GM18526 (cell line): Measurements from ENCODE around the gene TATDN2.

Source experiments
- POLR2A ChIP-seq: IDR thresholded peaks from 3 replicates; pipeline ENCODE4 v1.6.1; 2011; ENCODE audit not compliant: insufficient read length; ENCODE audit errors: extremely low read depth

The TATDN2 gene, protein sequence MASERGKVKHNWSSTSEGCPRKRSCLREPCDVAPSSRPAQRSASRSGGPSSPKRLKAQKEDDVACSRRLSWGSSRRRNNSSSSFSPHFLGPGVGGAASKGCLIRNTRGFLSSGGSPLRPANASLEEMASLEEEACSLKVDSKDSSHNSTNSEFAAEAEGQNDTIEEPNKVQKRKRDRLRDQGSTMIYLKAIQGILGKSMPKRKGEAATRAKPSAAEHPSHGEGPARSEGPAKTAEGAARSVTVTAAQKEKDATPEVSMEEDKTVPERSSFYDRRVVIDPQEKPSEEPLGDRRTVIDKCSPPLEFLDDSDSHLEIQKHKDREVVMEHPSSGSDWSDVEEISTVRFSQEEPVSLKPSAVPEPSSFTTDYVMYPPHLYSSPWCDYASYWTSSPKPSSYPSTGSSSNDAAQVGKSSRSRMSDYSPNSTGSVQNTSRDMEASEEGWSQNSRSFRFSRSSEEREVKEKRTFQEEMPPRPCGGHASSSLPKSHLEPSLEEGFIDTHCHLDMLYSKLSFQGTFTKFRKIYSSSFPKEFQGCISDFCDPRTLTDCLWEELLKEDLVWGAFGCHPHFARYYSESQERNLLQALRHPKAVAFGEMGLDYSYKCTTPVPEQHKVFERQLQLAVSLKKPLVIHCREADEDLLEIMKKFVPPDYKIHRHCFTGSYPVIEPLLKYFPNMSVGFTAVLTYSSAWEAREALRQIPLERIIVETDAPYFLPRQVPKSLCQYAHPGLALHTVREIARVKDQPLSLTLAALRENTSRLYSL

GRCh38 chr3:10248184-10248983 is at the start of gene TATDN2:
TATDN2 (plus strand) TSS chr3:10248459; CDS start chr3:10249201, 742 bp downstream.
- TF ChIP-seq POLR2A = peak; percentile 88

DNA sequence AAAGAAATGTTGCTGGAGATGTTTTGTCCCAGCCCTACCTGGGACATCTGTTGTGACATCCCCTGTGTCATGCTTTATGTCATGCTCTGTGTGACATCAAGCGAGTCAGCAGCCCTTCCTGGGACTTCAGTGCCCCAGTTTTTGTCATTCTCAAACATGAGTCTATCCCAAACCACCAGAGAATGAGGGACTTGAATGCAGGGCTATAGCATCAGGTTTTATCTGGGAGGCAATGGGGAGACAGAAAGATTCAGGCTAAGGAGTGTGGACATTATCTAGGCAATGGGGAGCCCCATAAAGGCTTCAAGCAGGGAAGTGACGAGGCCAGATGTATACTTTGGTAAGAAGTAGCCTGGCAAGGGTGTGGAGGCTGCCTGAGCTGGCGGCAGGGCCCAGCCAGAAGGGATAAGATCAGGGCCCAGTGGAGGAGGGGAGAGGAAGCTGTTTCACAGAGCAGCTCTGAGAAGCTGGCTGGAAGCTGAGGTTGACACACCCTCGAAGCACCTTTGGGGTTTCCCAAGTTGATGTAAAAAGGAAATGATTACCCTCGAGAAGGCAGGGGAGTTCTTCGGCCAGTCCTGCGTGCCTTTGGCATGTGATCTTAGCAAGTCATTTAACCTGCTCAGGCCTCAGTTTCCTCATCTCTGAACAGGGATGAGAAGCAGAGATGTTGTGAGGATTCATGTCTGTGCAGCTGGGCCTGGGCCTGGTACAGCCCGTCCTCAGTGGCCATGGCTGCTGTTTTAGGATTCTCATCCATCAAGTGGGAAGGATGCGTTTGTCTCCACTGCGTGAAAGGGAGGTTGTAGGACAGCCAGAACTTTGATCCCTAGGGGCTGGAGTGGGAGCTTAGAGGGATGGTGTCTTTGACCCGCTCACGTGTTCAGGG is 49.3 kb upstream of the TATDN2 start:
- TF ChIP-seq POLR2A = peak; percentile 21

- no peak for TF ChIP-seq POLR2A
Observed at GRCh38 chr3:10204921-10205320, 43.3 kb upstream of the TATDN2 start.

DNA sequence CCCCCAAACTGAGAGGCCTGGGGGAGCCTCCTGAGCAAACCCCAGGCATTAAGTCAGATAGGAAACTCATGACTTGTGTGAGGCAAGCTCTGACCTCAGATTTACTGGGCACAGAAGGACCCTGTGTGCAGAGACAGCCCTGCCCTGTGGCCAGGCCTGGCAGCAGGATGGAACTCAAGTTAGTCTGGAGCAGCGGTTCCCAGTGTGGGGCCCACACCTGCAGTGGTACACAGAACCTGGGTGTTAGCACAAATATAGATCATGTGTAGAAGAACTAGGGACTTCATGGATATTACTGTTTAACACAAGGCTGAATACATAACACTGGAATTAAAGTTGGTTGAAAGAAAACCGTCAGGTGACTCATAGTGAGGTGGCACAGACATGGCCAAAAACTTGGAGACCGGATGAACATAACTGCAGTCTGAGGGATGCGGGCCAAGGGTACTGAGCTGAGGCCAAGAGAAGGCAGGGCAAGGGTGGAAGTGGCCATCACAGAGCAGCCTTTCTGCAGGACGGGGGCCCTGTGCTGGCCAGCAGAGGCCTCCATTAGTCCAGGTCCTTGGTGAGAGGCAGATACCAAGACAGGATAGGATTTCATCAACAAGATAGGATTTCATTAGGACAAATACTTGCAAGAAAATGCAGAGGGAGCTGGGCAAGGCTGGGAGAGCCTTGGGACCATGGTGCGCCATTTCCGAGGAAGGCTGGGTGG is 42.7 kb upstream of the TATDN2 start:
- TF ChIP-seq POLR2A = no peak

GRCh38 chr3:10206166-10206511 is 42.1 kb upstream of the TATDN2 start:
- no peak for TF ChIP-seq POLR2A

- TF ChIP-seq POLR2A = no peak
Observed at GRCh38 chr3:10213156-10213792, 35.0 kb upstream of the TATDN2 start.

DNA sequence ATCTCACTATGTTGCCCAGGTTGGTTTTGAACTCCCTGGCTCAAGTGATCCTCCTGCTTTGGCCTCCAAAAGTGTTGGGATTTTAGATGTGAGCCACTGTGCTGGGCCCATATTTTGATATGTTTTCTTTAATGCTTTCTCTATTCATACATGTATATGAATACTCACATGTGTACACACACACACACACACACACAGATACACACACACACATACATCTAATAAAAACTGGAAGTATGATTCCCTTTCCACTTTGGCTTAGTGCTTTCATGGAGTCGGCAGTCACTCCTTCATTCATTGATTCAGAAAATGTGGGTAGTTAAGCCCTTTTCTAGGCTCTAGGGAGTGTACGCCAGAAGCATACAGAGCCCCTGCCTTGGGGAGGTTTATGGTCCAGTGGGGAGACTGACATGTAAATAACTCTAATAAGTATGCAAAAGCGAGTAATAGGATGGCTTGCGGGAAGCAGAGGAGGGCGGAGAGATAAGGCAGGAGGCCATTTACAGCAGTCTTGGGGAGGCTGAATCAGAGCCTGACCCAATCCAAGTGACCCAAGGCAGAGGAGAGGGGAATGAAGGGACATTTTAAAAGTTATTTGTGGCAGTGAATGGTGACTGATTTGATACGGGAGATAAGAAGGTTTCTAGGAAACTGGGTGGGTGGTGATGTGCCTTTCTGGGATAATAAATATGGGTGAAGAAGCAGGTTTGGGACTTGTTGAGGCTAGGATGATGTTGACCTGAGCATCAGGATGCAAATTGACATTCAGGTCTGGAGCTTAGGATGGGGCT is 32.5 kb upstream of the TATDN2 start:
- no peak for TF ChIP-seq POLR2A

DNA sequence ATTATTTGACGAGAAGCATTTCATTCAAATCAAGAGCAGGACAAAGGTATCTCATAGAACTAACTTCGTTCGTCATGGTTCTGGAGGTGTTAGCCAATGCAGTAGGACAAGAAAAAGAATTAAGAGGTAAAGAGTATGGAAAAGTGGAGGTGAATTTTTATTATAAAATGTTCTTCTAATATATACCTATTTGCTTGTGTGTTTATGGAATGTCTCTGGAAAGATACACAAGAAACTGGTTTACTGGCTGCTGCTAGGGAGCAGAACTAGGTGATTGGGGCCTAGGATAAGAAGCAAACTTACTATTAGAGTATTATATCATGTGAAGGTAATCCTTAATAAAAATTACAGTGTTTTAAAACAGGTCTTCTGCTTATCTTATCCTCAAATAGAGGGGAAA is 30.9 kb upstream of the TATDN2 start:
- TF ChIP-seq POLR2A = no peak

DNA sequence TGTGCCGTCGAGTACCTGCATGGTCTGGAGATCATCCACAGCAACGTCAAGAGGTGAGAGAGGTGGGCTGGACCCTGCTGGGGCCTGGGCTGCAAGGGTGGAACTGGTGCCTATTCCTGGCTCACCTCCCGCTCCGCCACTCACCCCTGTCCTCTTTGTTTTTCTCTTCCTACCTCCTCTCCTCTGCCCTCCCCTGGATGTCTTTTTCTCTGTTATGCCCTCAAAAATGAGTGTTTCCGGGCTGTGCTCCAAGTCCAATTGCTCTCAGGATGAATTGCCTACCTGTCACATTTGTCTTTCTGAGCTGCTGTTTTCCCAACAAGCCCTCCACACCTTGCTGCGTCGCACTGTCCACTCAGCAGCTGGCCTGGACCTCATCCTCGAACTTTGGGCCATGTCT is 28.5 kb upstream of the TATDN2 start:
- TF ChIP-seq POLR2A = no peak

- TF ChIP-seq POLR2A = no peak
Observed at GRCh38 chr3:10223676-10224639, 24.3 kb upstream of the TATDN2 start.

DNA sequence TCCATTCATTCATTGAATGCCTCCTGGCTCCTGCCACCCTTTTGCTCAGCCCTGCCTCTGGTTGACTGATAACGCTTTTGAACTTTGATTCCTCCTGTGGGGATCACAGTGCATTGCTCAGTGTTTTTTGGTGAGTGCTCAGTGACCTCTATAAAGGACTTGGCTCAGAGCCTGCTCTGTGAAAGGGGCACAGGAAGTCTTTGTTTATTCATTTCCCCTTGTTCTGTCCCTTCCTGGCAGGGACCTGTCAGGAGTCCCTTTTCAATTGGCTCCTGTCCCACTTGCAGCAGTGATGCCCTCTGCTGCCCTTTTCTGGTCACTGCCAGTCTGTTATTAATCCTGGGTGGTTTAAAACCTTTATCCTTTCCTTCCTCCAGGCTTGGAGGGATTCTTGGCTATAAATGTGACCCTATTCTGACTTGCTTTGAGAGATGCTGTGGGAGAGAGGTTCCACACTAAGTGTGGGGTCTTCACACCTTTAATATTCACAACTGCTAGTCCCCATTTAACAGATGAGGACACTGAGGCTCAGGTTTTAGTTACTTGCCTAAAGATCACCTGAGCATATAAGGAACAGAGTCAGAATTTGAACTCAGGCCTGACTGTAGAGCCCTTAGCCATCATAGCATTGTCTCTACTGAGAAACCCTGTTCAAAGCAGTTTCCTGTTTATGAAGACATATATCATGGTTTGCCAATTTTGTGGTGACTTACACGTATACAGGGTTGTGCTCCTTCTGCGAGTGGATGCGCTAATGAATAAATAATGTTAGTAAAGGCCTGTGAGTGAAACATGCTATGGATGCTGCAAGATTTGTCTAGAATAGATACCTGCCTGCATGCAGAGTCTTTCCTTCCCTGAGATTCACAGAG is 23.2 kb upstream of the TATDN2 start:
- TF ChIP-seq POLR2A = no peak
